ENCODE data around the gene CEP55.

The CEP55 gene

DNA sequence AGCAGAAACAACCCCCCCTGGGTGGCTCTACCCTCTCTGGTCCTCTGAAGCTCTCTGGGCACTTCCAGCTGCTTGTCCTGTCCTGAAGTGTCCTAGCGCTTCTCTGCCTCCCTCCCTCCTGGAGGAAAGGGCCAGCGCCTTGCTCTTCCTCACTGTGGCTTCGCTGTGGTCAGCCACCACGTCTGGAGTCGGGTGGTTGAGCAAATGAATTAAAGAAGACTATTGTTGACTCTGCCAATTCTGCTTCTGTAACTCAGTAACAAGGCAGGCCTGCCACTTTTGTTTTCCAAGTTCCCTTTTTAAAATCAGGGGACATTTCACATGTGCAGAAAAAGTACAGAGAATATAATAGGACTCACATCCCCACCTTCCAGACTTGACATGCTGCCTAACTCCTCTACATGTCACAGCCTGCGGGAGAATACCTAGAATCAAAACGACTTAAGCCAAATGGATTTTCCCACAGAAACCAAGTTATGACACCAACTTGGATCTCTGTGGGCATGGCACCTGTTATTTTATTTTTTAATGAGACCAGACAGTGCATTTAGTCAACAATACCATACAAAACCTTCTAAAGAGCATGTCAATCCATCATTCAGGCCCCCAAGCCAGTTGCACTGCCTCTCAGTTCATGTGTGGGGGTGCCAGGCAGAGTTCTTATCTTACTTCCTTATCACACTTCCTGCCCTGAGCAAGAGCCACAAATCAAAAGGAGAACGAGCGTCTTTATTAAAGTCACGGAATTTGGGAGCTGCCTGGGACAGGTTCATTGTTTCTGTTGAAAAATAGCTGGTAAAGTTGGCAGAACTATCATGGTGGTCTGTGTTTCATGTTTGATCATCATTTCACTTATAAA lies 76.9 kb downstream of the CEP55 start:
- no peak for TF ChIP-seq FOXM1 (IDR thresholded peaks at IDR 0.05; ENCODE audit: borderline replicate concordance)
- no peak for TF ChIP-seq SUZ12 (IDR thresholded peaks at IDR 0.05)
- no peak for TF ChIP-seq ELF4 (IDR thresholded peaks at IDR 0.05)
- TF ChIP-seq HDGF (IDR thresholded peaks at IDR 0.05; ENCODE audit: borderline replicate concordance) = no peak
- TF ChIP-seq NFRKB (IDR thresholded peaks at IDR 0.05) = no peak
- DNase-seq (ENCODE audit: extremely low spot score) = no peak

GRCh38 chr10:93573924-93574323 lies 77.5 kb downstream of the CEP55 start:
- ChIA-PET CTCF (no interaction called here), POLR2A (no interaction called here)
- no peak for TF ChIP-seq HDGF (IDR thresholded peaks at IDR 0.05; ENCODE audit: borderline replicate concordance)
- no peak for TF ChIP-seq SUZ12 (IDR thresholded peaks at IDR 0.05)
- no peak for TF ChIP-seq NFRKB (IDR thresholded peaks at IDR 0.05)
- TF ChIP-seq SP1 (IDR thresholded peaks at IDR 0.05) = no peak
- no peak for TF ChIP-seq FOXA1 (IDR thresholded peaks at IDR 0.05)
- TF ChIP-seq LEF1 (IDR thresholded peaks at IDR 0.05; ENCODE audit: borderline replicate concordance) = no peak
- TF ChIP-seq FOXM1 (IDR thresholded peaks at IDR 0.05; ENCODE audit: borderline replicate concordance) = no peak
- TF ChIP-seq ZNF384 (IDR thresholded peaks at IDR 0.05) = no peak
- no peak for TF ChIP-seq CTBP1 (IDR thresholded peaks at IDR 0.05; ENCODE audit: borderline replicate concordance)
- TF ChIP-seq, protein P1, sequence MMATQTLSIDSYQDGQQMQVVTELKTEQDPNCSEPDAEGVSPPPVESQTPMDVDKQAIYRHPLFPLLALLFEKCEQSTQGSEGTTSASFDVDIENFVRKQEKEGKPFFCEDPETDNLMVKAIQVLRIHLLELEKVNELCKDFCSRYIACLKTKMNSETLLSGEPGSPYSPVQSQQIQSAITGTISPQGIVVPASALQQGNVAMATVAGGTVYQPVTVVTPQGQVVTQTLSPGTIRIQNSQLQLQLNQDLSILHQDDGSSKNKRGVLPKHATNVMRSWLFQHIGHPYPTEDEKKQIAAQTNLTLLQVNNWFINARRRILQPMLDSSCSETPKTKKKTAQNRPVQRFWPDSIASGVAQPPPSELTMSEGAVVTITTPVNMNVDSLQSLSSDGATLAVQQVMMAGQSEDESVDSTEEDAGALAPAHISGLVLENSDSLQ (IDR thresholded peaks at IDR 0.05) = no peak
- TF ChIP-seq ARNT (IDR thresholded peaks at IDR 0.05) = no peak
- no peak for DNase-seq (ENCODE audit: extremely low spot score)

More for the DNA sequence above, 76.9 kb downstream of the CEP55 start:
- POLR2A ChIA-PET = no interaction called here
- CTCF ChIA-PET = no interaction called here

GRCh38 chr10:93576888-93577287 lies 80.5 kb downstream of the CEP55 start:
- DNase-seq (ENCODE audit: extremely low spot score) = no peak
- ChIA-PET CTCF (interaction anchor here (0.6 kb wide), 1 partner anchor 26 kb away, joined by 3 read pairs; no protein-coding TSS in a partner anchor), POLR2A (no interaction called here)
- TF ChIP-seq FOXK2 (IDR thresholded peaks at IDR 0.05) (no peak), LEF1 (IDR thresholded peaks at IDR 0.05; ENCODE audit: borderline replicate concordance) (no peak), FOXM1 (IDR thresholded peaks at IDR 0.05; ENCODE audit: borderline replicate concordance) (no peak), SUZ12 (IDR thresholded peaks at IDR 0.05) (no peak), NFRKB (IDR thresholded peaks at IDR 0.05) (no peak), ARNT (IDR thresholded peaks at IDR 0.05) (no peak), ELF4 (IDR thresholded peaks at IDR 0.05) (no peak), ZNF384 (IDR thresholded peaks at IDR 0.05) (no peak), BHLHE40 (IDR thresholded peaks at IDR 0.05; ENCODE audit: borderline replicate concordance) (no peak), CTBP1 (IDR thresholded peaks at IDR 0.05; ENCODE audit: borderline replicate concordance) (no peak), FOXA1 (IDR thresholded peaks at IDR 0.05) (no peak)
- TF ChIP-seq, protein P1 (IDR thresholded peaks at IDR 0.05) = no peak

DNA sequence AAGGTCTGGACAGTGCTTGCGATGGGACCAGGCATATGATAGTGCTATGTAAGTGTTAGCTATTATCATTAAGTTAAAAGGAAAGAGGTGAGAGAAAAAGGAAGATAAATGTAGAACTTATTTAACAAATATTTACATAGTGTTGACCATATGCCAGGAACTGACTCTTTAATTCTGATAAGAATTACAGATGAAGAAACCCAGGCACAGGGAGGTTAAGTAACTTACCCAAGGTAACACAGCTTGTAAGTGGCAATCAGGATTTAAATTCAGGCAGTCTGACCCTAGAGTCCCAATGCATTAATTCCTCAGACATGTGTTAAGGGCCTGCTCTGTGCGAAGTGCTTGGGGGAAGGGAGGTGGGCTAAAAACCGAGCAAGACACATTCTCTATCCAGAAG lies 81.2 kb downstream of the CEP55 start:
- DNase-seq (ENCODE audit: extremely low spot score) = no peak
- CTCF ChIA-PET = interaction anchor here (1.0 kb wide), 1 partner anchor 35 kb away, joined by 3 read pairs; no protein-coding TSS in a partner anchor
- POLR2A ChIA-PET = no interaction called here
- no peak for TF ChIP-seq CTBP1 (IDR thresholded peaks at IDR 0.05; ENCODE audit: borderline replicate concordance)
- TF ChIP-seq LEF1 (IDR thresholded peaks at IDR 0.05; ENCODE audit: borderline replicate concordance) = no peak
- no peak for TF ChIP-seq FOXM1 (IDR thresholded peaks at IDR 0.05; ENCODE audit: borderline replicate concordance)
- TF ChIP-seq SUZ12 (IDR thresholded peaks at IDR 0.05) = no peak
- TF ChIP-seq ZNF384 (IDR thresholded peaks at IDR 0.05) = no peak
- TF ChIP-seq, protein P1 (IDR thresholded peaks at IDR 0.05) = no peak
- TF ChIP-seq FOXA1 (IDR thresholded peaks at IDR 0.05) = no peak
- no peak for TF ChIP-seq TARDBP (IDR thresholded peaks at IDR 0.05)
- TF ChIP-seq L3MBTL2 (conservative IDR thresholded peaks at IDR 0.05) = no peak
- TF ChIP-seq FOXK2 (IDR thresholded peaks at IDR 0.05) = no peak
